Heart left ventricle (tissue), 13 donors: ENCODE results near the gene UQCC5.

Experiments
- POLR2A ChIP-seq, 2 donors: fragments of 450-650 bp; IDR thresholded peaks; one replicate each; pipeline ENCODE4 v1.6.1; 2017; ENCODE audit warnings: antibody characterized with exemption in 2 of 2, mild to moderate bottlenecking in 2 of 2, moderate library complexity in 2 of 2
- TF ChIP-seq, protein P1 (sequence below), 12 donors: fragments of 200-600 bp; sonication (generic) in 4 of 12; IDR thresholded peaks; one replicate each; pipeline versions ENCODE4 v1.5.0 to v1.8.0; 2018 to 2022; ENCODE audit warnings: antibody characterized with exemption in 12 of 12, mild to moderate bottlenecking in 5 of 12
- donor health status: ischemic (EF 13 %, LVEDD 7.1; RV severe dilation, severe dysfunction).
- donor health status: DM: no; HTN: yes; CAD: no.
- donor health status: DM: no; HTN: no; CAD: no.
- donor health status: ischemic (EF 25% LVEDD 6.9; RV normal size, moderate dysfunction).
- donor health status: ischemic (EF 25% LVEDD 5.7; RV mildly dilated, moderate dysfunction).
- donor health status: ischemic (EF 35%, LVEDD 5.7; RV mildly dilated, moderate dysfunction).
- donor health status: nonischemic (EF 11% LVEDD 7.7; RV severe dilation, severe dysfunction).
- donor health status: DM: yes; HTN: yes; CAD: no.
- donor health status: PGD.
- donor health status: ischemic (EF 29% LVEDD 5.4; RV normal size, mild dysfunction).
- donor health status: nonischemic (EF 23%, LVEDD 6.1; RV moderate dilation, normal function).

DNA sequence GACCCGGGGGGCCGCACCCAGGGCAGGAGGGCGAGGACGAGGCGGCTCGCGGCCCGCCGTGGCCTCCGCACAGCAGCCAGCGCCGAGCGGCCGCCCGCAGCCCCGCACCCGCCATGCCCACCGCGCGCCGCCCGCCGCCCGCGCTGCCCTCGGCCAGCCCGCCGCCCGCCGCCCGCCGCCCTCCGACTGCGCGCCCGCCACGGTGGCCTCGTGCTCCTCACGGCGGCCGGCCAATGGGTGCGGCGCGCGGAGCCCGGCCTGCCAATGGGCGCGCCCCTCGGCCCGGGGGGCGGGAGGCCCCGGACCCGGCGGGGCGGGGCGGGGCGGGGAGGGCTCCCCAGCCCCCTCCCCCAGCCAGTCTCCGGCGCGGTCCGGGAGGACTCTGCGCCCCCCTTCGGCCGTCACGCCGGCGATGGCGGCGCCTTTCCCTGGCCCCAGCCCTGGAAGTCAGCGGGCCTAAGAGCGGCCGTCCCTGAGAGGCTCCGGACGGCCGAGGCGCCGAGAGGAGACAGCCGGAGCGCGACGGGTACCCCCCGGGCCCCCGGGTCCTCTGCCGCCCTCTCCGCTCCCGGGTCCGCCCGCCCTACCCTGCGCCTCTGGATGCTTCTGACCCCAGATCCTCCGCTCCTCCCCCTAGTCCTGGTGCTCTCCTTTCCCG, 2.7 kb upstream of the UQCC5 start, which contains the start of gene NT5DC2:
- TF ChIP-seq, protein P1, sequence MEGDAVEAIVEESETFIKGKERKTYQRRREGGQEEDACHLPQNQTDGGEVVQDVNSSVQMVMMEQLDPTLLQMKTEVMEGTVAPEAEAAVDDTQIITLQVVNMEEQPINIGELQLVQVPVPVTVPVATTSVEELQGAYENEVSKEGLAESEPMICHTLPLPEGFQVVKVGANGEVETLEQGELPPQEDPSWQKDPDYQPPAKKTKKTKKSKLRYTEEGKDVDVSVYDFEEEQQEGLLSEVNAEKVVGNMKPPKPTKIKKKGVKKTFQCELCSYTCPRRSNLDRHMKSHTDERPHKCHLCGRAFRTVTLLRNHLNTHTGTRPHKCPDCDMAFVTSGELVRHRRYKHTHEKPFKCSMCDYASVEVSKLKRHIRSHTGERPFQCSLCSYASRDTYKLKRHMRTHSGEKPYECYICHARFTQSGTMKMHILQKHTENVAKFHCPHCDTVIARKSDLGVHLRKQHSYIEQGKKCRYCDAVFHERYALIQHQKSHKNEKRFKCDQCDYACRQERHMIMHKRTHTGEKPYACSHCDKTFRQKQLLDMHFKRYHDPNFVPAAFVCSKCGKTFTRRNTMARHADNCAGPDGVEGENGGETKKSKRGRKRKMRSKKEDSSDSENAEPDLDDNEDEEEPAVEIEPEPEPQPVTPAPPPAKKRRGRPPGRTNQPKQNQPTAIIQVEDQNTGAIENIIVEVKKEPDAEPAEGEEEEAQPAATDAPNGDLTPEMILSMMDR (IDR thresholded peaks at IDR 0.05) = peak in 7 of 12 donors; percentile 7 to 39 (median 27)
- TF ChIP-seq POLR2A (IDR thresholded peaks at IDR 0.05) = peak in 1 of 2 donors; percentile 23
